ENCODE measurements around the gene ZSCAN21.

Gene ZSCAN21

GRCh38 chr7:100079024-100079560, 29.5 kb downstream of the ZSCAN21 start:
- no peak for DNase-seq

GRCh38 chr7:100080907-100081534, 31.4 kb downstream of the ZSCAN21 start:
- no peak for DNase-seq

- DNase-seq: peak; percentile 97
These were observed 32.0 kb downstream of the ZSCAN21 start, which contains the start of gene ZNF3 for GRCh38 chr7:100081535-100082102. TSS of gene ZNF3 (minus strand) at chr7:100081723. CDS start at chr7:100077357, 4,366 bp downstream.

GRCh38 chr7:100082978-100083377, 33.4 kb downstream of the ZSCAN21 start:
- DNase-seq: no peak

GRCh38 chr7:100085515-100085914, 35.9 kb downstream of the ZSCAN21 start:
- no peak for DNase-seq

GRCh38 chr7:100087055-100087750, 37.6 kb downstream of the ZSCAN21 start:
- no peak for DNase-seq

- DNase-seq: no peak
These were observed 38.6 kb downstream of the ZSCAN21 start for GRCh38 chr7:100088095-100088620.

GRCh38 chr7:100088621-100089457, 39.3 kb downstream of the ZSCAN21 start, which contains the start of gene COPS6:
TSS of gene COPS6 (plus strand) at chr7:100088969. CDS start at chr7:100088991, 22 bp downstream.
- peak; percentile 77 for DNase-seq

GRCh38 chr7:100089458-100090196, 40.1 kb downstream of the ZSCAN21 start:
- no peak for DNase-seq

- DNase-seq: no peak
These were observed 41.2 kb downstream of the ZSCAN21 start for GRCh38 chr7:100090527-100091410.

- DNase-seq: peak; percentile 2
These were observed 42.0 kb downstream of the ZSCAN21 start for GRCh38 chr7:100091411-100092181.

GRCh38 chr7:100093054-100093453, 43.5 kb downstream of the ZSCAN21 start:
- DNase-seq: no peak

GRCh38 chr7:100093498-100093897, 43.9 kb downstream of the ZSCAN21 start:
- no peak for DNase-seq

- no peak for DNase-seq
These were observed 44.4 kb downstream of the ZSCAN21 start for GRCh38 chr7:100093925-100094486.

GRCh38 chr7:100095289-100095688, 45.7 kb downstream of the ZSCAN21 start:
- DNase-seq: no peak

GRCh38 chr7:100095704-100096103, 46.1 kb downstream of the ZSCAN21 start:
- DNase-seq: no peak

GRCh38 chr7:100098913-100099312, 49.3 kb downstream of the ZSCAN21 start:
- DNase-seq: no peak

- DNase-seq: no peak
These were observed 49.9 kb downstream of the ZSCAN21 start for GRCh38 chr7:100099452-100099851.

GRCh38 chr7:100100420-100101015, 50.9 kb downstream of the ZSCAN21 start:
- DNase-seq: peak; percentile 94

Measured in NCI-H2171 (cell line).